GM12878 (cell line): ENCODE data around the gene B4GALT5. TPM values are rescaled to one million over a fixed set of nuclear protein-coding genes. Genes with fewer than 3 reads are reported as not detected.

ENCODE experiments used
- BCL11A ChIP-seq: IDR thresholded peaks from 2 replicates; pipeline ENCODE4 v1.6.1; 2011; ENCODE audit warnings: low read depth, low read length
- CREB1 ChIP-seq: IDR thresholded peaks from 2 replicates; pipeline ENCODE4 v1.6.1; 2012; ENCODE audit warnings: low read depth, mild to moderate bottlenecking, inconsistent platforms
- CREM ChIP-seq: IDR thresholded peaks from 2 replicates; pipeline ENCODE4 v1.6.1; 2014; ENCODE audit warnings: antibody characterized with exemption, low read depth
- DPF2 ChIP-seq: fragments of 450-650 bp; IDR thresholded peaks from 2 replicates; pipeline ENCODE4 v1.6.1; 2017; ENCODE audit warnings: mild to moderate bottlenecking
- EED ChIP-seq: sonication (generic); IDR thresholded peaks from 2 replicates; pipeline ENCODE4 v1.6.1; 2016; ENCODE audit warnings: antibody characterized with exemption, low read depth
- ETV6 ChIP-seq, 2 experiments: fragments of 450-650 bp in 1 of 2; IDR thresholded peaks in 1 of 2; conservative IDR thresholded peaks in 1 of 2; 2 replicates each; pipeline ENCODE4 v1.6.1; 2014; ENCODE audit warnings: antibody characterized with exemption in 1 of 2, borderline replicate concordance in 1 of 2, low read depth in 1 of 2, mild to moderate bottlenecking in 1 of 2, moderate library complexity in 1 of 2
- FOXK2 ChIP-seq: fragments of 450-650 bp; IDR thresholded peaks from 2 replicates; pipeline ENCODE4 v1.6.1; 2017; ENCODE audit warnings: mild to moderate bottlenecking, moderate library complexity
- GABPA ChIP-seq: IDR thresholded peaks from 2 replicates; pipeline ENCODE4 v1.6.1; 2014; ENCODE audit warnings: antibody characterized with exemption, low read depth, mild to moderate bottlenecking, inconsistent platforms
- IKZF1 ChIP-seq: fragments of 450-650 bp; conservative IDR thresholded peaks from 2 replicates; pipeline ENCODE4 v1.6.1; 2017; ENCODE audit warnings: antibody characterized with exemption, mild to moderate bottlenecking
- MTA2 ChIP-seq: fragments of 450-650 bp; IDR thresholded peaks from 2 replicates; pipeline ENCODE4 v1.6.1; 2016; ENCODE audit warnings: low read depth, mild to moderate bottlenecking, moderate library complexity
- MXI1 ChIP-seq: fragments of 150-350 bp; IDR thresholded peaks from 2 replicates; pipeline ENCODE4 v1.6.1; 2011; ENCODE audit warnings: low read depth, mild to moderate bottlenecking, inconsistent platforms, low read length, improper control_type of control experiment
- NFIC ChIP-seq: IDR thresholded peaks from 2 replicates; pipeline ENCODE4 v1.6.1; 2012; ENCODE audit warnings: low read depth, mild to moderate bottlenecking, inconsistent platforms, low read length, moderate library complexity
- NFXL1 ChIP-seq: fragments of 450-650 bp; IDR thresholded peaks from 2 replicates; pipeline ENCODE4 v1.6.1; 2017; ENCODE audit warnings: antibody characterized with exemption, mild to moderate bottlenecking, borderline replicate concordance
- PML ChIP-seq: IDR thresholded peaks from 2 replicates; pipeline ENCODE4 v1.6.1; 2012; ENCODE audit warnings: low read length, inconsistent platforms
- POLR2AphosphoS2 ChIP-seq: IDR thresholded peaks from 2 replicates; pipeline ENCODE4 v1.6.1; 2011; ENCODE audit warnings: low read depth, mild to moderate bottlenecking, low read length, improper control_type of control experiment, moderate library complexity
- POLR2AphosphoS5 ChIP-seq: IDR thresholded peaks from 2 replicates; pipeline ENCODE4 v1.6.1; 2011; ENCODE audit warnings: mild to moderate bottlenecking, low read length, inconsistent platforms
- RAD21 ChIP-seq: IDR thresholded peaks from 2 replicates; pipeline ENCODE4 v1.6.1; 2011; ENCODE audit warnings: mild to moderate bottlenecking, low read depth, low read length, moderate library complexity; ENCODE audit not compliant: insufficient read depth
- RELA ChIP-seq: fragments of 450-650 bp; IDR thresholded peaks from 2 replicates; pipeline ENCODE4 v1.8.0; 2014; ENCODE audit warnings: borderline replicate concordance; ENCODE audit not compliant: partially characterized antibody
- RUNX3 ChIP-seq: IDR thresholded peaks from 2 replicates; pipeline ENCODE4 v1.6.1; 2012; ENCODE audit warnings: low read length, inconsistent platforms
- SREBF1 ChIP-seq: IDR thresholded peaks from 2 replicates; pipeline ENCODE4 v1.6.1; 2012; ENCODE audit warnings: mild to moderate bottlenecking, low read length
- SRF ChIP-seq, 2 experiments: IDR thresholded peaks; 2 replicates each; pipeline ENCODE4 v1.6.1; 2011; ENCODE audit warnings: low read depth in 2 of 2, low read length in 2 of 2, mild to moderate bottlenecking in 1 of 2, moderate library complexity in 1 of 2
- TBL1XR1 ChIP-seq: IDR thresholded peaks from 2 replicates; pipeline ENCODE4 v1.6.1; 2012; ENCODE audit warnings: low read depth, low read length, improper control_type of control experiment
- ZZZ3 ChIP-seq: IDR thresholded peaks from 2 replicates; pipeline ENCODE4 v1.6.1; 2011; ENCODE audit warnings: low read depth; ENCODE audit not compliant: control insufficient read depth, insufficient read length
- polyA plus RNA-seq, 11 experiments: library from polyadenylated mRNA; depleted of rRNA in 4 of 11; unstranded in 6 of 11; stranded (reverse) in 5 of 11; fragments of >200 nt; fragmentation: Nextera tagmentation in 4 of 11; fragmentation: Illumina TruSeq in 1 of 11; extraction: Ambion mirVana in 4 of 11; extraction: Trizol in 1 of 11; gene quantifications; 1 replicate in 1 of 11; 2 replicates in 10 of 11; pipeline versions ENCODE4 v1.2.1 to v1.2.3, GENCODE V29; 2011 to 2016; ENCODE audit warnings: inconsistent platforms in 2 of 11, missing spikeins in 2 of 11, low read depth in 1 of 11
- total RNA-seq, 4 experiments: library from RNA; depleted of rRNA in 3 of 4; stranded (reverse); fragments of >200 nt in 3 of 4; fragmentation: Illumina TruSeq in 1 of 4; extraction: Trizol in 1 of 4; gene quantifications; 2 replicates each; pipeline versions ENCODE4 v1.2.1 to v1.2.3, GENCODE V29; 2013 to 2021
- TF ChIP-seq, protein P1 (sequence below): IDR thresholded peaks from 2 replicates; pipeline ENCODE4 v1.6.1; 2011; ENCODE audit warnings: borderline replicate concordance, low read depth, mild to moderate bottlenecking, moderate library complexity, low read length; ENCODE audit not compliant: insufficient read depth, poor library complexity, severe bottlenecking
- TF ChIP-seq, protein P2 (sequence below): fragments of 450-650 bp; IDR thresholded peaks from 2 replicates; pipeline ENCODE4 v1.6.1; 2017; ENCODE audit warnings: mild to moderate bottlenecking, low read depth, inconsistent platforms; ENCODE audit not compliant: poor library complexity, severe bottlenecking
- TF ChIP-seq, protein P3 (sequence below): fragments of 450-650 bp; IDR thresholded peaks from 2 replicates; pipeline ENCODE4 v1.6.1; 2017; ENCODE audit warnings: low read depth, mild to moderate bottlenecking, moderate library complexity

Gene B4GALT5
- total and polyA plus RNA-seq, 10 of the 15 experiments (the other 5 are each of a cell fraction or from before 2014, with no cell fraction given) = 2.0 to 55.5 (median 20.2) TPM

DNA sequence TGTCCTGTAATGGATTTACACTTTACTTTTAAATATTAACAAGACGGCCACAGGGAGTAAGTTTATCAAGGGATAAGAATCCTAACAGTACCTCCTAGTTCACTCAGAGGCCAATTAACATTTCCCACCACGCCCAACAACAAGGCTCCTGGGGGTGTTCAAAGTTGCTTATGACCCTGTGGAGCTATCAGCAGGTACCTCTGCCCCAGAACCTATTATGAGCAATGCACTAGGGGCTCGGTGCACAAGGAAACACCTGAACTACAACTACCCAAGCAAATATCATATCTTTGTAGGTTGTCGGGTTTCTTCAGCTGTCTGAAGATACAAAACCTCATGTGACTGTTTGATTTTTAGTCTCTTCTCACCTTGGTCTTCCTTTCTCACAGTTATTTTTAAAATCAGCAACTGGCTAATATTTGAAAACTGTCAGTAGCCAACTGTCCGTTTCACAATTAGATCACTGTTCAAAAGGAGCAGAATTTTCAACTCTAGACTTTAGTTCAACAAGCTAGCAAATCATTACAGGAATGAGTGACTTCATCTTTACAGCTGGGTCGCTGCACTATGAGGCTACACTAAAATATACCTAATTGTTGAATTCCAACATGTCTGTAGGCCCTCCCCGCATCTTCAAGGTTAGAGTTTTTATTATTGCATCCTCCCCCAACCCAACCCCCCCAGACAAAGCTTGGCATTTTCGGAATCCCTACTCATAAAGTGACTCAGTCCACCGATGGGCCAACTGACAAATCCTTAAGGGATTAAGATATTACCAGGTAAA is 38.1 kb downstream of the B4GALT5 start (continued):
- TF ChIP-seq POLR2AphosphoS2 (no peak), FOXK2 (no peak), BCL11A (peak; percentile 69; the same call in 1 of the 2 replicates), PML (peak; percentile 77), ETV6 (conservative IDR thresholded peaks at IDR 0.05 in 1 of 2, IDR thresholded peaks at IDR 0.05 in 1 of 2; ENCODE audit: borderline replicate concordance in 1 of 2, low read depth in 1 of 2) (peak in 1 of 2 experiments; percentile 78; a peak in 1 of 4 replicates), TBL1XR1 (0 out of 2 replicates have a peak, but pooled peaks have one; percentile 68), NFIC (peak; percentile 97), GABPA (peak; percentile 72), ZZZ3 (no peak), RAD21 (peak; percentile 13; the same call in 1 of the 2 replicates), POLR2AphosphoS5 (0 out of 2 replicates have a peak, but pooled peaks have one; percentile 45), RELA (no peak), CREM (peak; percentile 88), IKZF1 (peak; percentile 82), RUNX3 (peak; percentile 82), NFXL1 (no peak), MXI1 (peak; percentile 64; the same call in 1 of the 2 replicates), EED (peak; percentile 74), SRF (IDR thresholded peaks at IDR 0.05; ENCODE audit: low read depth in 2 of 2, low read length in 2 of 2) (0 out of 4 replicates have a peak, but pooled peaks of 1 of the 2 experiments have one; percentile 47), DPF2 (peak; percentile 70), MTA2 (peak; percentile 82), SREBF1 (no peak), CREB1 (peak; percentile 63; the same call in 1 of the 2 replicates)
- TF ChIP-seq, protein P1, sequence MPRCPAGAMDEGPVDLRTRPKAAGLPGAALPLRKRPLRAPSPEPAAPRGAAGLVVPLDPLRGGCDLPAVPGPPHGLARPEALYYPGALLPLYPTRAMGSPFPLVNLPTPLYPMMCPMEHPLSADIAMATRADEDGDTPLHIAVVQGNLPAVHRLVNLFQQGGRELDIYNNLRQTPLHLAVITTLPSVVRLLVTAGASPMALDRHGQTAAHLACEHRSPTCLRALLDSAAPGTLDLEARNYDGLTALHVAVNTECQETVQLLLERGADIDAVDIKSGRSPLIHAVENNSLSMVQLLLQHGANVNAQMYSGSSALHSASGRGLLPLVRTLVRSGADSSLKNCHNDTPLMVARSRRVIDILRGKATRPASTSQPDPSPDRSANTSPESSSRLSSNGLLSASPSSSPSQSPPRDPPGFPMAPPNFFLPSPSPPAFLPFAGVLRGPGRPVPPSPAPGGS = peak; percentile 86
- TF ChIP-seq, protein P2, sequence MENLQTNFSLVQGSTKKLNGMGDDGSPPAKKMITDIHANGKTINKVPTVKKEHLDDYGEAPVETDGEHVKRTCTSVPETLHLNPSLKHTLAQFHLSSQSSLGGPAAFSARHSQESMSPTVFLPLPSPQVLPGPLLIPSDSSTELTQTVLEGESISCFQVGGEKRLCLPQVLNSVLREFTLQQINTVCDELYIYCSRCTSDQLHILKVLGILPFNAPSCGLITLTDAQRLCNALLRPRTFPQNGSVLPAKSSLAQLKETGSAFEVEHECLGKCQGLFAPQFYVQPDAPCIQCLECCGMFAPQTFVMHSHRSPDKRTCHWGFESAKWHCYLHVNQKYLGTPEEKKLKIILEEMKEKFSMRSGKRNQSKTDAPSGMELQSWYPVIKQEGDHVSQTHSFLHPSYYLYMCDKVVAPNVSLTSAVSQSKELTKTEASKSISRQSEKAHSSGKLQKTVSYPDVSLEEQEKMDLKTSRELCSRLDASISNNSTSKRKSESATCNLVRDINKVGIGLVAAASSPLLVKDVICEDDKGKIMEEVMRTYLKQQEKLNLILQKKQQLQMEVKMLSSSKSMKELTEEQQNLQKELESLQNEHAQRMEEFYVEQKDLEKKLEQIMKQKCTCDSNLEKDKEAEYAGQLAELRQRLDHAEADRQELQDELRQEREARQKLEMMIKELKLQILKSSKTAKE = peak; percentile 97
- TF ChIP-seq, protein P3, sequence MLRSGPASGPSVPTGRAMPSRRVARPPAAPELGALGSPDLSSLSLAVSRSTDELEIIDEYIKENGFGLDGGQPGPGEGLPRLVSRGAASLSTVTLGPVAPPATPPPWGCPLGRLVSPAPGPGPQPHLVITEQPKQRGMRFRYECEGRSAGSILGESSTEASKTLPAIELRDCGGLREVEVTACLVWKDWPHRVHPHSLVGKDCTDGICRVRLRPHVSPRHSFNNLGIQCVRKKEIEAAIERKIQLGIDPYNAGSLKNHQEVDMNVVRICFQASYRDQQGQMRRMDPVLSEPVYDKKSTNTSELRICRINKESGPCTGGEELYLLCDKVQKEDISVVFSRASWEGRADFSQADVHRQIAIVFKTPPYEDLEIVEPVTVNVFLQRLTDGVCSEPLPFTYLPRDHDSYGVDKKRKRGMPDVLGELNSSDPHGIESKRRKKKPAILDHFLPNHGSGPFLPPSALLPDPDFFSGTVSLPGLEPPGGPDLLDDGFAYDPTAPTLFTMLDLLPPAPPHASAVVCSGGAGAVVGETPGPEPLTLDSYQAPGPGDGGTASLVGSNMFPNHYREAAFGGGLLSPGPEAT = peak; percentile 79; the same call in 1 of the 2 replicates
